SK-MEL-5 (cell line): ENCODE results near the gene KCNE2. TPM values are rescaled to one million over a fixed set of nuclear protein-coding genes. Genes with fewer than 3 reads are reported as not detected.
"Not testable (repeated sequence)": the region's sequence is repeated elsewhere in the genome, so short reads cannot be mapped to it uniquely, and the experiment has no call there.

Experiments
- DNase-seq: peaks from one replicate; pipeline ENCODE4 v3.0.0-alpha.2; 2016; ENCODE audit warnings: low read depth, low spot score
- in situ Hi-C: cut with HindIII; loops from 2 replicates; pipeline ENCODE4 v1.10.0; 2016; ENCODE audit warnings: low sequenced_read_pairs, high pct_unique_total_duplicates, low pct_unique_long_range_greater_than_20kb
- total RNA-seq: library from RNA; depleted of rRNA; stranded (reverse); fragments of >200 nt; shearing (Covaris generic); gene quantifications from 2 replicates; pipeline ENCODE4 v1.2.3, GENCODE V29; 2014

Gene KCNE2
- total RNA-seq, 1 experiment from 2014 or later: not detected

- in situ Hi-C loops: no loop called here
- DNase-seq: no peak
Observed at GRCh38 chr21:34345892-34346291, 17.9 kb upstream of the KCNE2 start.

GRCh38 chr21:34348890-34349519 lies 14.8 kb upstream of the KCNE2 start:
- in situ Hi-C loops: no loop called here
- no peak for DNase-seq

GRCh38 chr21:34351786-34352241 lies 12.0 kb upstream of the KCNE2 start:
- in situ Hi-C loops: no loop called here
- DNase-seq: peak; percentile 30

GRCh38 chr21:34352556-34352955 lies 11.2 kb upstream of the KCNE2 start:
- no peak for DNase-seq
- in situ Hi-C loops: no loop called here

GRCh38 chr21:34353182-34353581 lies 10.6 kb upstream of the KCNE2 start:
- DNase-seq: no peak
- in situ Hi-C loops: no loop called here

GRCh38 chr21:34354836-34355235 lies 9.0 kb upstream of the KCNE2 start:
- in situ Hi-C loops: no loop called here
- no peak for DNase-seq

GRCh38 chr21:34355570-34355969 lies 8.2 kb upstream of the KCNE2 start:
- in situ Hi-C loops: no loop called here
- DNase-seq: no peak

- no peak for DNase-seq
- in situ Hi-C loops: no loop called here
Observed at GRCh38 chr21:34357889-34358288, 5.9 kb upstream of the KCNE2 start.

- in situ Hi-C loops: no loop called here
Observed at GRCh38 chr21:34358866-34359265, 4.9 kb upstream of the KCNE2 start.

GRCh38 chr21:34360488-34361241 lies 3.1 kb upstream of the KCNE2 start:
- DNase-seq: peak; percentile 37
- in situ Hi-C loops: no loop called here

More at GRCh38 chr21:34358866-34359265, 4.9 kb upstream of the KCNE2 start:
- no peak for DNase-seq

- no peak for DNase-seq
- in situ Hi-C loops: no loop called here
Observed at GRCh38 chr21:34362136-34362444, 1.7 kb upstream of the KCNE2 start.

- no peak for DNase-seq
- in situ Hi-C loops: no loop called here
Observed at GRCh38 chr21:34362670-34363069, 1.1 kb upstream of the KCNE2 start.

GRCh38 chr21:34364921-34365320 lies 1.1 kb downstream of the KCNE2 start:
- in situ Hi-C loops: no loop called here
- no peak for DNase-seq

- in situ Hi-C loops: no loop called here
- no peak for DNase-seq
Observed at GRCh38 chr21:34365809-34366208, 2.0 kb downstream of the KCNE2 start.

GRCh38 chr21:34367320-34367935 lies 3.6 kb downstream of the KCNE2 start:
- DNase-seq: peak; percentile 88
- in situ Hi-C loops: no loop called here

GRCh38 chr21:34369741-34370140 lies 5.9 kb downstream of the KCNE2 start:
- peak; percentile 9 for DNase-seq
- in situ Hi-C loops: no loop called here

- DNase-seq: no peak
- in situ Hi-C loops: no loop called here
Observed at GRCh38 chr21:34372321-34372720, 8.5 kb downstream of the KCNE2 start.

- in situ Hi-C loops, DNase-seq: not testable (repeated sequence)
Observed at GRCh38 chr21:34374462-34374861, 10.7 kb downstream of the KCNE2 start.
